HFFc6 (cell line): Measurements from ENCODE around the gene TAB3. TPM values are rescaled to one million over a fixed set of nuclear protein-coding genes. Genes with fewer than 3 reads are reported as not detected.

Experiments used
- DNase-seq: peaks from one replicate; pipeline ENCODE4 v3.0.0-alpha.2; 2018
- H3K27ac Mint-ChIP-seq: 2 replicates; pipeline ENCODE4 v1.8.0; 2020; ENCODE audit warnings: mild to moderate bottlenecking, mixed read lengths
- H3K27me3 Mint-ChIP-seq: 2 replicates; pipeline ENCODE4 v1.8.0; 2021; ENCODE audit warnings: mild to moderate bottlenecking, moderate library complexity, mixed read lengths; ENCODE audit not compliant: insufficient read depth
- H3K36me3 Mint-ChIP-seq: 2 replicates; pipeline ENCODE4 v1.8.0; 2021; ENCODE audit warnings: low read depth, mixed read lengths
- H3K4me1 Mint-ChIP-seq: 2 replicates; pipeline ENCODE4 v1.8.0; 2020; ENCODE audit warnings: low read depth, mixed read lengths
- H3K4me3 Mint-ChIP-seq: 2 replicates; pipeline ENCODE4 v1.8.0; 2020; ENCODE audit warnings: mild to moderate bottlenecking, moderate library complexity, mixed read lengths
- H3K9me3 Mint-ChIP-seq: 2 replicates; pipeline ENCODE4 v1.8.0; 2020; ENCODE audit warnings: mild to moderate bottlenecking, mixed read lengths
- CTCF ChIP-seq: fragments of 200-600 bp; sonication (generic); IDR thresholded peaks from 2 replicates; pipeline ENCODE4 v1.5.0; 2021; ENCODE audit warnings: antibody characterized with exemption, mild to moderate bottlenecking
- total RNA-seq, 6 experiments: library from RNA; stranded (reverse); fragmentation: NEBNext Ultra II Directional; extraction: Animal tissue kit (Norgen Biotek cat#: 25700); gene quantifications; 2 replicates in 1 of 6; 3 replicates in 5 of 6; pipeline ENCODE4 v1.2.3, GENCODE V29; 2021

TAB3 gene
- total RNA-seq, 6 experiments from 2014 or later = 9.6 to 11.9 (median 10.6) TPM

- TF ChIP-seq CTCF = no peak
- no peaks in the 10 kb centered on the region for H3K9me3 Mint-ChIP-seq
- peaks cover 4% of the 10 kb centered on the region; the same call in 1 of the 2 replicates for H3K36me3 Mint-ChIP-seq
- no peak overlapping the region for H3K27ac Mint-ChIP-seq
- no peak overlapping the region for H3K4me3 Mint-ChIP-seq
- no peak for DNase-seq
- H3K27me3 Mint-ChIP-seq = no peaks in the 10 kb centered on the region
- no peaks in the 10 kb centered on the region for H3K4me1 Mint-ChIP-seq
These were observed 24.7 kb downstream of the TAB3 start for GRCh38 chrX:30864383-30864785.

- Mint-ChIP-seq H3K9me3 (no peaks in the 10 kb centered on the region), H3K36me3 (peaks cover 4% of the 10 kb centered on the region; the same call in 1 of the 2 replicates), H3K27me3 (no peaks in the 10 kb centered on the region), H3K4me3 (no peak overlapping the region), H3K4me1 (no peaks in the 10 kb centered on the region), H3K27ac (no peak overlapping the region)
- no peak for TF ChIP-seq CTCF
- DNase-seq = no peak
These were observed 25.1 kb downstream of the TAB3 start for GRCh38 chrX:30863974-30864373.

- no peak overlapping the region for H3K4me3 Mint-ChIP-seq
- no peaks in the 10 kb centered on the region for H3K9me3 Mint-ChIP-seq
- no peak for TF ChIP-seq CTCF
- H3K4me1 Mint-ChIP-seq = no peaks in the 10 kb centered on the region
- no peaks in the 10 kb centered on the region for H3K27me3 Mint-ChIP-seq
- no peak for DNase-seq
- H3K27ac Mint-ChIP-seq = no peak overlapping the region
- peaks cover 9% of the 10 kb centered on the region for H3K36me3 Mint-ChIP-seq
These were observed 31.0 kb downstream of the TAB3 start for GRCh38 chrX:30858098-30858497.

- TF ChIP-seq CTCF = no peak
- H3K4me3 Mint-ChIP-seq = no peak overlapping the region
- no peak overlapping the region for H3K27ac Mint-ChIP-seq
- DNase-seq = no peak
- H3K4me1 Mint-ChIP-seq = no peaks in the 10 kb centered on the region
- no peaks in the 10 kb centered on the region for H3K27me3 Mint-ChIP-seq
- H3K9me3 Mint-ChIP-seq = no peaks in the 10 kb centered on the region
- H3K36me3 Mint-ChIP-seq = peaks cover 5% of the 10 kb centered on the region; the same call in 1 of the 2 replicates
These were observed 37.6 kb downstream of the TAB3 start for GRCh38 chrX:30851449-30851848.

GRCh38 chrX:30835373-30835772 is 53.7 kb downstream of the TAB3 start:
- no peak for TF ChIP-seq CTCF
- H3K27me3 Mint-ChIP-seq = no peaks in the 10 kb centered on the region
- no peak overlapping the region for H3K27ac Mint-ChIP-seq
- DNase-seq = no peak
- H3K36me3 Mint-ChIP-seq = no peaks in the 10 kb centered on the region; the same call in 1 of the 2 replicates
- no peaks in the 10 kb centered on the region for H3K9me3 Mint-ChIP-seq
- no peaks in the 10 kb centered on the region for H3K4me1 Mint-ChIP-seq
- no peak overlapping the region for H3K4me3 Mint-ChIP-seq

- Mint-ChIP-seq H3K27ac (no peak overlapping the region), H3K4me1 (no peaks in the 10 kb centered on the region), H3K9me3 (no peaks in the 10 kb centered on the region), H3K36me3 (no peaks in the 10 kb centered on the region; the same call in 1 of the 2 replicates), H3K27me3 (no peaks in the 10 kb centered on the region), H3K4me3 (no peak overlapping the region)
- TF ChIP-seq CTCF = no peak
- no peak for DNase-seq
These were observed 55.2 kb downstream of the TAB3 start for GRCh38 chrX:30833896-30834295.
